Measurements from ENCODE around the gene SLC35F5. TPM values are rescaled to one million over a fixed set of nuclear protein-coding genes. Genes with fewer than 3 reads are reported as not detected.

SLC35F5 gene
- total and polyA plus RNA-seq, 5 experiments from 2014 or later, result 6.2 to 35.0 (median 8.2) TPM

GRCh38 chr2:113750385-113750784 is 6.1 kb downstream of the SLC35F5 start:
- Mint-ChIP-seq H3K4me3 (no peak overlapping the region), H3K27me3 (no peaks in the 10 kb centered on the region), H3K36me3 (peaks cover 0 to 62% (median 28%) of the 10 kb centered on the region in 3 donors), H3K4me1 (peaks cover 6 to 24% (median 16%) of the 10 kb centered on the region in 4 donors), H3K9me3 (no peaks in the 10 kb centered on the region), H3K27ac (no peak overlapping the region)
- POLR2A ChIA-PET, result no interaction called here
- DNase-seq (no peak), ATAC-seq (no peak)

GRCh38 chr2:113741091-113741490 is 15.4 kb downstream of the SLC35F5 start:
- H3K27me3 Mint-ChIP-seq, result no peaks in the 10 kb centered on the region
- ATAC-seq (no peak), DNase-seq (no peak)
- POLR2A ChIA-PET, result no interaction called here
- peaks cover 16 to 74% (median 28%) of the 10 kb centered on the region in 3 donors for H3K36me3 Mint-ChIP-seq
- no peaks in the 10 kb centered on the region for H3K4me1 Mint-ChIP-seq
- H3K9me3 Mint-ChIP-seq, result no peaks in the 10 kb centered on the region
- no peak overlapping the region for H3K27ac Mint-ChIP-seq
- no peak overlapping the region for H3K4me3 Mint-ChIP-seq

- H3K27ac Mint-ChIP-seq, result no peak overlapping the region
- POLR2A ChIA-PET, result no interaction called here
- DNase-seq (no peak), ATAC-seq (no peak)
- no peaks in the 10 kb centered on the region for H3K4me1 Mint-ChIP-seq
- H3K27me3 Mint-ChIP-seq, result no peaks in the 10 kb centered on the region
- H3K36me3 Mint-ChIP-seq, result peaks cover 16 to 70% (median 23%) of the 10 kb centered on the region in 3 donors
- no peaks in the 10 kb centered on the region for H3K9me3 Mint-ChIP-seq
- H3K4me3 Mint-ChIP-seq, result no peak overlapping the region
Observed at GRCh38 chr2:113739849-113740248, 16.6 kb downstream of the SLC35F5 start.

- Mint-ChIP-seq H3K9me3 (no peaks in the 10 kb centered on the region), H3K27me3 (no peaks in the 10 kb centered on the region), H3K27ac (no peak overlapping the region), H3K36me3 (peaks cover 2 to 54% (median 8%) of the 10 kb centered on the region in 3 donors), H3K4me3 (no peak overlapping the region), H3K4me1 (no peaks in the 10 kb centered on the region)
- ATAC-seq (no peak), DNase-seq (no peak)
- POLR2A ChIA-PET, result no interaction called here
Observed at GRCh38 chr2:113734185-113734584, 22.3 kb downstream of the SLC35F5 start.

GRCh38 chr2:113724010-113724409 is 32.4 kb downstream of the SLC35F5 start:
- peaks cover 0 to 9% (median 3%) of the 10 kb centered on the region in 4 donors for H3K4me1 Mint-ChIP-seq
- POLR2A ChIA-PET, result no interaction called here
- no peak for DNase-seq
- ATAC-seq, result no peak
- no peaks in the 10 kb centered on the region for H3K27me3 Mint-ChIP-seq
- no peak overlapping the region for H3K4me3 Mint-ChIP-seq
- no peaks in the 10 kb centered on the region for H3K9me3 Mint-ChIP-seq
- peaks cover 0 to 55% (median 11%) of the 10 kb centered on the region in 3 donors for H3K36me3 Mint-ChIP-seq
- peak overlapping the region in 1 of 10 donors; percentile 29 for H3K27ac Mint-ChIP-seq

GRCh38 chr2:113723411-113723810 is 33.0 kb downstream of the SLC35F5 start:
- Mint-ChIP-seq H3K4me1 (peaks cover 0 to 9% (median 3%) of the 10 kb centered on the region in 4 donors), H3K36me3 (peaks cover 0 to 55% (median 7%) of the 10 kb centered on the region in 3 donors), H3K9me3 (no peaks in the 10 kb centered on the region), H3K27me3 (no peaks in the 10 kb centered on the region), H3K27ac (peak overlapping the region in 2 of 10 donors; percentile 6 to 29), H3K4me3 (no peak overlapping the region)
- no peak for ATAC-seq
- POLR2A ChIA-PET, result no interaction called here
- no peak for DNase-seq

GRCh38 chr2:113720167-113720566 is 36.3 kb downstream of the SLC35F5 start:
- H3K9me3 Mint-ChIP-seq, result no peaks in the 10 kb centered on the region
- POLR2A ChIA-PET, result no interaction called here
- no peak overlapping the region for H3K27ac Mint-ChIP-seq
- DNase-seq (peak in 1 of 10 donors; percentile 12), ATAC-seq (no peak)
- H3K4me1 Mint-ChIP-seq, result peaks cover 2 to 5% (median 5%) of the 10 kb centered on the region in 4 donors
- no peaks in the 10 kb centered on the region for H3K27me3 Mint-ChIP-seq
- peaks cover 0 to 62% (median 17%) of the 10 kb centered on the region in 3 donors for H3K36me3 Mint-ChIP-seq
- H3K4me3 Mint-ChIP-seq, result no peak overlapping the region

GRCh38 chr2:113716291-113716690 is 40.2 kb downstream of the SLC35F5 start:
- Mint-ChIP-seq H3K4me3 (no peak overlapping the region), H3K4me1 (peaks cover 0 to 5% (median 3%) of the 10 kb centered on the region in 4 donors), H3K27me3 (no peaks in the 10 kb centered on the region), H3K9me3 (no peaks in the 10 kb centered on the region), H3K36me3 (peaks cover 0 to 60% (median 21%) of the 10 kb centered on the region in 3 donors), H3K27ac (peak overlapping the region in 3 of 10 donors; percentile 22 to 51 (median 44))
- DNase-seq, result no peak
- POLR2A ChIA-PET, result no interaction called here
- no peak for ATAC-seq

GRCh38 chr2:113712941-113713340 is 43.5 kb downstream of the SLC35F5 start:
- H3K27me3 Mint-ChIP-seq, result no peaks in the 10 kb centered on the region
- peaks cover 0 to 5% (median 3%) of the 10 kb centered on the region in 4 donors for H3K4me1 Mint-ChIP-seq
- peak overlapping the region in 1 of 10 donors; percentile 24 for H3K27ac Mint-ChIP-seq

GRCh38 chr2:113711851-113712250 is 44.6 kb downstream of the SLC35F5 start:
- peaks cover 0 to 5% (median 3%) of the 10 kb centered on the region in 4 donors for H3K4me1 Mint-ChIP-seq
- H3K4me3 Mint-ChIP-seq, result no peak overlapping the region
- H3K27me3 Mint-ChIP-seq, result no peaks in the 10 kb centered on the region
- no peak for DNase-seq
- H3K27ac Mint-ChIP-seq, result no peak overlapping the region
- POLR2A ChIA-PET, result no interaction called here
- no peaks in the 10 kb centered on the region for H3K9me3 Mint-ChIP-seq
- H3K36me3 Mint-ChIP-seq, result peaks cover 0 to 37% (median 18%) of the 10 kb centered on the region in 3 donors
- ATAC-seq, result no peak

More at GRCh38 chr2:113712941-113713340, 43.5 kb downstream of the SLC35F5 start:
- Mint-ChIP-seq H3K36me3 (peaks cover 0 to 43% (median 21%) of the 10 kb centered on the region in 3 donors), H3K4me3 (no peak overlapping the region), H3K9me3 (no peaks in the 10 kb centered on the region)
- POLR2A ChIA-PET, result no interaction called here
- ATAC-seq (no peak), DNase-seq (no peak)

- Mint-ChIP-seq H3K9me3 (no peaks in the 10 kb centered on the region), H3K4me1 (no peaks in the 10 kb centered on the region), H3K27me3 (no peaks in the 10 kb centered on the region), H3K4me3 (no peak overlapping the region), H3K36me3 (peaks cover 0 to 23% (median 6%) of the 10 kb centered on the region in 3 donors), H3K27ac (peak overlapping the region in 1 of 10 donors; percentile 11)
- POLR2A ChIA-PET, result no interaction called here
- no peak for DNase-seq
- no peak for ATAC-seq
Observed at GRCh38 chr2:113709022-113709421, 47.4 kb downstream of the SLC35F5 start.

GRCh38 chr2:113707106-113707505 is 49.3 kb downstream of the SLC35F5 start:
- POLR2A ChIA-PET, result no interaction called here
- H3K9me3 Mint-ChIP-seq, result no peaks in the 10 kb centered on the region
- no peak overlapping the region for H3K27ac Mint-ChIP-seq
- no peaks in the 10 kb centered on the region for H3K4me1 Mint-ChIP-seq
- no peaks in the 10 kb centered on the region for H3K27me3 Mint-ChIP-seq
- no peak overlapping the region for H3K4me3 Mint-ChIP-seq
- DNase-seq, result no peak
- peaks cover 0 to 9% (median 9%) of the 10 kb centered on the region in 3 donors for H3K36me3 Mint-ChIP-seq
- no peak for ATAC-seq

- Mint-ChIP-seq H3K9me3 (no peaks in the 10 kb centered on the region), H3K4me3 (no peak overlapping the region), H3K4me1 (no peaks in the 10 kb centered on the region), H3K27me3 (no peaks in the 10 kb centered on the region), H3K27ac (peak overlapping the region in 2 of 10 donors; percentile 20 to 49), H3K36me3 (peaks cover 0 to 9% (median 6%) of the 10 kb centered on the region in 3 donors)
- POLR2A ChIA-PET, result no interaction called here
- DNase-seq, result no peak
- ATAC-seq, result no peak
Observed at GRCh38 chr2:113705982-113706523, 50.4 kb downstream of the SLC35F5 start.
